ENCODE data around the gene SFT2D2.
A peak's percentile ranks its signal among the peaks of the same experiment; 100 is the strongest.

Gene SFT2D2

GRCh38 chr1:168271636-168272035 is 45.8 kb downstream of the SFT2D2 start:
- DNase-seq: peak in 1 of 3 experiments; percentile 26

GRCh38 chr1:168273575-168273974 is 47.8 kb downstream of the SFT2D2 start:
- no peak for DNase-seq

GRCh38 chr1:168279253-168279652 is 53.4 kb downstream of the SFT2D2 start:
- DNase-seq: peak; percentile 13 to 72 (median 54)

- peak in 2 of 3 experiments; percentile 33 to 79 for DNase-seq
Observed at GRCh38 chr1:168280296-168280927, 54.6 kb downstream of the SFT2D2 start, which contains the start of gene TBX19. TBX19 (plus strand) TSS chr1:168280877; CDS start chr1:168281091, 214 bp downstream.

GRCh38 chr1:168281603-168282325 is 56.0 kb downstream of the SFT2D2 start:
- DNase-seq: no peak

GRCh38 chr1:168285521-168285790 is 59.7 kb downstream of the SFT2D2 start:
- peak; percentile 9 to 76 (median 53) for DNase-seq

GRCh38 chr1:168285971-168286927 is 60.4 kb downstream of the SFT2D2 start:
- peak in 1 of 3 experiments; percentile 32 for DNase-seq

- peak in 1 of 3 experiments; percentile 32 for DNase-seq
Observed at GRCh38 chr1:168287237-168287664, 61.4 kb downstream of the SFT2D2 start.

- DNase-seq: no peak
Observed at GRCh38 chr1:168288311-168289052, 62.7 kb downstream of the SFT2D2 start.

- peak; percentile 22 to 98 (median 79) for DNase-seq
Observed at GRCh38 chr1:168291222-168291837, 65.5 kb downstream of the SFT2D2 start.

GRCh38 chr1:168293356-168293755 is 67.6 kb downstream of the SFT2D2 start:
- DNase-seq: no peak

- no peak for DNase-seq
Observed at GRCh38 chr1:168295411-168296114, 69.8 kb downstream of the SFT2D2 start.

- peak in 1 of 3 experiments; percentile 52 for DNase-seq
Observed at GRCh38 chr1:168297019-168297730, 71.4 kb downstream of the SFT2D2 start.

GRCh38 chr1:168298446-168298845 is 72.6 kb downstream of the SFT2D2 start:
- DNase-seq: no peak

GRCh38 chr1:168300626-168301025 is 74.8 kb downstream of the SFT2D2 start:
- no peak for DNase-seq

- DNase-seq: no peak
Observed at GRCh38 chr1:168301664-168302320, 76.0 kb downstream of the SFT2D2 start.

Measured in NCI-H1417 (cell line).